ENCODE results near the gene LILRA5.

DNA sequence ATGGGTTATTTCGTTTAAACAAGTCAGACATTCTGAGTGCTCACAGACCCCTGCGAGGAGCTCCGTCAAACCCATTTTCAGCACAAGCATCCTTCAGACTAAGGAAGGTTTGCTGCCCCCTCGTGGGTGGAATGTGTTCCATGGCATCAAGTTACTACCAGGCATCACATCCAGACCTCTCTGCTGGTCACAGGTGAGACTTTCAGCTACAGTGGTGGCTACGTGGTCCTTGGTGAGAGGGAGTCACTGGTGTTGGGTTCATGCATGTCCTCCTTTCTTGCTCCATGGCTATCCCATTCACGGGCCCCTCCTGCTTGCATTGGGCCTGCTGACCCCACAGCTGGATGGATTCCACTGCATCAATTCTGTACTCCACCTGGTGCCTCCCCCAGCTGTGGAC lies 46.8 kb downstream of the LILRA5 start:
- TF ChIP-seq, protein P1, sequence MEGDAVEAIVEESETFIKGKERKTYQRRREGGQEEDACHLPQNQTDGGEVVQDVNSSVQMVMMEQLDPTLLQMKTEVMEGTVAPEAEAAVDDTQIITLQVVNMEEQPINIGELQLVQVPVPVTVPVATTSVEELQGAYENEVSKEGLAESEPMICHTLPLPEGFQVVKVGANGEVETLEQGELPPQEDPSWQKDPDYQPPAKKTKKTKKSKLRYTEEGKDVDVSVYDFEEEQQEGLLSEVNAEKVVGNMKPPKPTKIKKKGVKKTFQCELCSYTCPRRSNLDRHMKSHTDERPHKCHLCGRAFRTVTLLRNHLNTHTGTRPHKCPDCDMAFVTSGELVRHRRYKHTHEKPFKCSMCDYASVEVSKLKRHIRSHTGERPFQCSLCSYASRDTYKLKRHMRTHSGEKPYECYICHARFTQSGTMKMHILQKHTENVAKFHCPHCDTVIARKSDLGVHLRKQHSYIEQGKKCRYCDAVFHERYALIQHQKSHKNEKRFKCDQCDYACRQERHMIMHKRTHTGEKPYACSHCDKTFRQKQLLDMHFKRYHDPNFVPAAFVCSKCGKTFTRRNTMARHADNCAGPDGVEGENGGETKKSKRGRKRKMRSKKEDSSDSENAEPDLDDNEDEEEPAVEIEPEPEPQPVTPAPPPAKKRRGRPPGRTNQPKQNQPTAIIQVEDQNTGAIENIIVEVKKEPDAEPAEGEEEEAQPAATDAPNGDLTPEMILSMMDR (IDR thresholded peaks at IDR 0.05): peak in 2 of 3 experiments; percentile 20 to 36
- TF ChIP-seq POLR2A (IDR thresholded peaks at IDR 0.05) (no peak), POLR2AphosphoS5 (IDR thresholded peaks at IDR 0.05; ENCODE audit: insufficient read depth in 1 of 2, low read depth in 1 of 2) (no peak)

All from vagina (tissue), 2 donors.